MCF 10A (cell line): ENCODE data around the gene TSTD1. TPM values are rescaled to one million over a fixed set of nuclear protein-coding genes. Genes with fewer than 3 reads are reported as not detected.

Experiments used
- BruUV-seq: library from RNA; stranded (reverse); fragments of 400-500 nt; replicated peaks from 2 replicates; lab custom pipeline; 2021; lab: Mats Ljungman, UMichigan
- CTCF ChIA-PET: fragments of 300-600 bp; sonication (Branson Sonifier 250); formaldehyde crosslinking; extraction: SDS; loops from one replicate; lab custom pipeline; 2021; ENCODE audit warnings: antibody characterized with exemption, inconsistent platforms; lab: Yijun Ruan, JAX
- POLR2A ChIA-PET: fragments of 300-600, 350-650 bp; sonication (Branson Sonifier 250); formaldehyde crosslinking; extraction: SDS; loops from one replicate; lab custom pipeline; 2020; ENCODE audit warnings: antibody characterized with exemption, inconsistent platforms; lab: Yijun Ruan, JAX
- DNase-seq: peaks from one replicate; pipeline ENCODE4 v3.0.0-alpha.2; 2018; ENCODE audit not compliant: unreplicated experiment
- H3K27ac Mint-ChIP-seq: one replicate; pipeline ENCODE4 v1.8.0; 2022; ENCODE audit warnings: mild to moderate bottlenecking, low read depth, mixed read lengths; ENCODE audit not compliant: unreplicated experiment
- H3K27me3 Mint-ChIP-seq: one replicate; pipeline ENCODE4 v1.8.0; 2022; ENCODE audit warnings: mixed read lengths; ENCODE audit not compliant: insufficient read depth, unreplicated experiment
- H3K36me3 Mint-ChIP-seq: one replicate; pipeline ENCODE4 v1.8.0; 2022; ENCODE audit warnings: mild to moderate bottlenecking, moderate library complexity, mixed read lengths; ENCODE audit not compliant: insufficient read depth, unreplicated experiment
- H3K4me1 Mint-ChIP-seq: one replicate; pipeline ENCODE4 v1.8.0; 2022; ENCODE audit warnings: mixed read lengths; ENCODE audit not compliant: insufficient read depth, unreplicated experiment
- H3K4me3 Mint-ChIP-seq: one replicate; pipeline ENCODE4 v1.8.0; 2022; ENCODE audit warnings: mild to moderate bottlenecking, moderate library complexity, mixed read lengths; ENCODE audit not compliant: unreplicated experiment
- H3K9me3 Mint-ChIP-seq: one replicate; pipeline ENCODE4 v1.8.0; 2022; ENCODE audit warnings: mixed read lengths; ENCODE audit not compliant: unreplicated experiment
- intact Hi-C: fragments of 100-400 bp; cut with micrococcal nuclease; formaldehyde crosslinking; loops from 2 replicates; pipeline ENCODE4 v1.14.1; 2022
- total RNA-seq: library from RNA; stranded (reverse); gene quantifications from 2 replicates; pipeline ENCODE4 v1.2.3, GENCODE V29; 2022
- TF ChIP-seq, protein P1 (sequence below): fragments of 200-600 bp; IDR thresholded peaks from one replicate; pipeline ENCODE4 v1.8.0; 2022; ENCODE audit warnings: antibody characterized with exemption, mild to moderate bottlenecking; ENCODE audit not compliant: unreplicated experiment

Gene TSTD1
- total RNA-seq, 1 experiment from 2014 or later, result 35.2 TPM

DNA sequence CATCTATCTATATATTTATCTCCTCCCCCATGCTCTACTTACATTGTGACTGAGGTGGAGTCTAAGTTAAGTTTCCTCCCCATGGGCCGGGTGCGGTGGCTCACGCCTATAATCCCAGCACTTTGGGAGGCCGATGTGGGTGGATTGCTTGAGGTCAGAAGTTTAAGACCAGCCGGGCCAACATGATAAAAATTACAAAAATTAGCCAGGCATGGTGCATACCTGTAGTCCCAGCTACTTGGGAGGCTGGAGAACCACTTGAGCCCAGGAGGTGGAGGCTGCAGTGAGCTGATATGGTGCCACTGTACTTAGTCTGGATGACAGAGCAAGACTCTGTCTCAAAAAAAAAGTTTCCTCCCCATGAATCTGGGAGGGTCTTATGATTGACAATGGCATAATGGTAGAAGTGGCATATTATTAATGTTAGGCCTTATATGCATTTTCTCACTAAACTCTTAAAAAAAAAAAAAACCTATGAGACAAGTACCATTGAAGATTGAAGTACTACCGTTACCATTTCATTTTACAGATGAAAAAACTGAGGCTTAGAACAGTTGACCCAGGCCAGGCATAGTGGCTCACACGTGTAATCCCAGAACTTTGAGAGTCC is 29.1 kb downstream of the TSTD1 start:
- TF ChIP-seq, protein P1, sequence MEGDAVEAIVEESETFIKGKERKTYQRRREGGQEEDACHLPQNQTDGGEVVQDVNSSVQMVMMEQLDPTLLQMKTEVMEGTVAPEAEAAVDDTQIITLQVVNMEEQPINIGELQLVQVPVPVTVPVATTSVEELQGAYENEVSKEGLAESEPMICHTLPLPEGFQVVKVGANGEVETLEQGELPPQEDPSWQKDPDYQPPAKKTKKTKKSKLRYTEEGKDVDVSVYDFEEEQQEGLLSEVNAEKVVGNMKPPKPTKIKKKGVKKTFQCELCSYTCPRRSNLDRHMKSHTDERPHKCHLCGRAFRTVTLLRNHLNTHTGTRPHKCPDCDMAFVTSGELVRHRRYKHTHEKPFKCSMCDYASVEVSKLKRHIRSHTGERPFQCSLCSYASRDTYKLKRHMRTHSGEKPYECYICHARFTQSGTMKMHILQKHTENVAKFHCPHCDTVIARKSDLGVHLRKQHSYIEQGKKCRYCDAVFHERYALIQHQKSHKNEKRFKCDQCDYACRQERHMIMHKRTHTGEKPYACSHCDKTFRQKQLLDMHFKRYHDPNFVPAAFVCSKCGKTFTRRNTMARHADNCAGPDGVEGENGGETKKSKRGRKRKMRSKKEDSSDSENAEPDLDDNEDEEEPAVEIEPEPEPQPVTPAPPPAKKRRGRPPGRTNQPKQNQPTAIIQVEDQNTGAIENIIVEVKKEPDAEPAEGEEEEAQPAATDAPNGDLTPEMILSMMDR, result no peak
- H3K27ac Mint-ChIP-seq, result peak overlapping the region; percentile 25
- H3K9me3 Mint-ChIP-seq, result no peaks in the 10 kb centered on the region
- ChIA-PET CTCF (interaction anchor here (0.6 to 4.2 kb wide), 5 partner anchors 9 to 107 kb away, joined by 3 to 34 read pairs (median 3); partner anchors contain the start of genes F11R and KLHDC9), POLR2A (interaction anchor here (0.7 to 7.5 kb wide), 5 partner anchors 9 to 71 kb away, joined by 3 to 74 read pairs (median 4); partner anchors contain the start of genes F11R and USF1)
- no peaks in the 10 kb centered on the region for H3K27me3 Mint-ChIP-seq
- no peak overlapping the region for H3K4me3 Mint-ChIP-seq
- H3K36me3 Mint-ChIP-seq, result peaks cover 31% of the 10 kb centered on the region
- no TSS peak for BruUV-seq
- peaks cover 30% of the 10 kb centered on the region for H3K4me1 Mint-ChIP-seq
- intact Hi-C loops, result no loop called here
- no peak for DNase-seq

DNA sequence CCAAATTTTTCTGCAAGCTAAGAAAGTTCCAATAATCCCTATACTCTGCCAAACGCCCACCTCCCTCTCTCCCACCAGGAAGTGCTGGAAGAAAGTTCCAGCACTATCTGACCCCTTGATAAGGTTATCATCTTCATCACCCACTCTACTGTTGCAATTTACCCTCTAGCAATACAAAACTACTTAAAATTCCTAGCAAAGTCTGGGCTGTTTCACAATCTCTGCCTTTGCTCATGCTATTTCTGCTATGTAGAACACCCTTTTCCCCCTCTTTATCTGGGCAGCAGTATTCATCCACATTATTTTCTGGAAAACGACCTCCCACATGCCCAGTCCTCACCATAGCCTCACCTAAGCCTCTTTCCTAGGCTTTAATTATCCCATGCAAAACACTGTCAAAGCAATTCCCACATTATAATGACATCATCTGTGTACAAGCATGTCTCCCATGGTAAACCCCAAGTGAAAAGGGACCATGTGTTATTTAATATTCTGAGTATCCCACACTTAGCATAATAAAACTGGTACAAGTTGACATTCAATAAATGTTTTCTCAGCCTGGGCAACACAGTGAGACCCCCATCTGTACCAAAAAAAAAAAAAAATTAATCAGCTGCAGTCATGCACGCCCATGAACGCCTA is 29.8 kb downstream of the TSTD1 start:
- intact Hi-C loops, result no loop called here
- H3K27ac Mint-ChIP-seq, result peak overlapping the region; percentile 25
- BruUV-seq, result no TSS peak
- no peaks in the 10 kb centered on the region for H3K9me3 Mint-ChIP-seq
- TF ChIP-seq, protein P1, result no peak
- CTCF ChIA-PET, result interaction anchor here (0.5 to 2.3 kb wide), 3 partner anchors 11 to 200 kb away, joined by 3 to 19 read pairs (median 3); partner anchors contain the start of gene F11R
- H3K27me3 Mint-ChIP-seq, result no peaks in the 10 kb centered on the region
- H3K4me1 Mint-ChIP-seq, result peaks cover 26% of the 10 kb centered on the region
- POLR2A ChIA-PET, result interaction anchor here (0.6 to 7.5 kb wide), 5 partner anchors 12 to 134 kb away, joined by 3 to 74 read pairs (median 4); partner anchors contain the start of gene F11R
- H3K4me3 Mint-ChIP-seq, result no peak overlapping the region
- DNase-seq, result no peak
- H3K36me3 Mint-ChIP-seq, result peaks cover 33% of the 10 kb centered on the region

DNA sequence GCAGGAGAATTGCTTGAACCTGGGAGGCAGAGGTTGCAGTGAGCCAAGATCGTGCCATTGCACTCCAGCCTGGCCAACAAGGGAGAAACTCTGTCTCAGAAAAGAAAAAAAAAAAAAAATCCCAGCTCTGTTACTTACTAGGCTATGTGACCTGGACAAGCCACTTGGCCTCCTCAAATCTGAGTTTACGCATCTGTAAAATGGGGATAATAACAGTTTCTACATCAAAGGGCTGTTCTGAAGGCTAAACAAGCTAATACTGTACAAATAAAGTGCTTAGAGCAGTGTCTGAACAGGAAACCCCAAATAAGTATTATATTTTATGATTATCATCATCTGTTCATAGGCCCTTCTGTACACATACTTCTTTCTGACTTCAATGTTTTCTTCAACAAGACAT is 31.4 kb downstream of the TSTD1 start:
- H3K9me3 Mint-ChIP-seq, result no peaks in the 10 kb centered on the region
- no peak overlapping the region for H3K27ac Mint-ChIP-seq
- ChIA-PET CTCF (interaction anchor here (0.6 to 2.3 kb wide), 9 partner anchors 9 to 674 kb away, joined by 3 to 19 read pairs (median 3); partner anchors contain the start of gene USF1), POLR2A (interaction anchor here (1.0 to 7.5 kb wide), 2 partner anchors 11 to 14 kb away, joined by 4 to 74 read pairs; partner anchors contain the start of gene F11R)
- H3K27me3 Mint-ChIP-seq, result no peaks in the 10 kb centered on the region
- no peak for DNase-seq
- TF ChIP-seq, protein P1, result no peak
- no peak overlapping the region for H3K4me3 Mint-ChIP-seq
- H3K36me3 Mint-ChIP-seq, result peaks cover 29% of the 10 kb centered on the region
- no TSS peak for BruUV-seq
- H3K4me1 Mint-ChIP-seq, result peaks cover 15% of the 10 kb centered on the region
- intact Hi-C loops, result no loop called here

DNA sequence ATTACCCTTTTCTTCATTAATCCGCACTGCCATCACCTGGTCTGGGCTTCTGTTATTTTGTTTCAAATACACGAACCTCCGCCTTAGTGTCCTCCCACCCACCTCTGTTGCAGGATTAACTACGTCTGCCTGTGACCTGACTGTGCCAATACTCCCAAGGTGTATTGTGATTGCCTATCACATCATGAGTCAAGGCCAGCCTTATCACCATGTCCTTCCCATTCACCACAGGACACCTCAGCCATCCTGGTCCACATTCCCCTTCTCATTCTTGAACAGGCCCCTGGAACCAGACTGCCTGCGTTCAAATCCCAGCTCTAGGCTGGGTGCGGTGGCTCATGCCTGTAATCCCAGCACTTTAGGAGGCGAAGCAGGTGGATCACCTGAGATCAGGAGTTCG is 32.2 kb downstream of the TSTD1 start:
- Mint-ChIP-seq H3K36me3 (peaks cover 28% of the 10 kb centered on the region), H3K27me3 (no peaks in the 10 kb centered on the region), H3K4me3 (no peak overlapping the region), H3K4me1 (peaks cover 18% of the 10 kb centered on the region), H3K27ac (no peak overlapping the region), H3K9me3 (no peaks in the 10 kb centered on the region)
- TF ChIP-seq, protein P1, result no peak
- no TSS peak for BruUV-seq
- ChIA-PET POLR2A (interaction anchor here (1.6 to 7.5 kb wide), 2 partner anchors 10 to 15 kb away, joined by 5 to 74 read pairs; partner anchors contain the start of gene F11R), CTCF (interaction anchor here (0.6 to 3.4 kb wide), 8 partner anchors 9 to 176 kb away, joined by 3 to 19 read pairs (median 6); partner anchors contain the start of genes KLHDC9 and USF1)
- DNase-seq, result no peak
- intact Hi-C loops, result no loop called here
